IPS DF 4.7 (cell line): ENCODE data around the gene NCOA1.
"Not testable (repeated sequence)": the region's sequence is repeated elsewhere in the genome, so short reads cannot be mapped to it uniquely, and the experiment has no call there.

Experiments
- DNase-seq: peaks from one replicate; pipeline ENCODE4 v3.0.0-alpha.2; 2013; ENCODE audit warnings: low spot score; ENCODE audit errors: extremely low read depth

Gene NCOA1

DNA sequence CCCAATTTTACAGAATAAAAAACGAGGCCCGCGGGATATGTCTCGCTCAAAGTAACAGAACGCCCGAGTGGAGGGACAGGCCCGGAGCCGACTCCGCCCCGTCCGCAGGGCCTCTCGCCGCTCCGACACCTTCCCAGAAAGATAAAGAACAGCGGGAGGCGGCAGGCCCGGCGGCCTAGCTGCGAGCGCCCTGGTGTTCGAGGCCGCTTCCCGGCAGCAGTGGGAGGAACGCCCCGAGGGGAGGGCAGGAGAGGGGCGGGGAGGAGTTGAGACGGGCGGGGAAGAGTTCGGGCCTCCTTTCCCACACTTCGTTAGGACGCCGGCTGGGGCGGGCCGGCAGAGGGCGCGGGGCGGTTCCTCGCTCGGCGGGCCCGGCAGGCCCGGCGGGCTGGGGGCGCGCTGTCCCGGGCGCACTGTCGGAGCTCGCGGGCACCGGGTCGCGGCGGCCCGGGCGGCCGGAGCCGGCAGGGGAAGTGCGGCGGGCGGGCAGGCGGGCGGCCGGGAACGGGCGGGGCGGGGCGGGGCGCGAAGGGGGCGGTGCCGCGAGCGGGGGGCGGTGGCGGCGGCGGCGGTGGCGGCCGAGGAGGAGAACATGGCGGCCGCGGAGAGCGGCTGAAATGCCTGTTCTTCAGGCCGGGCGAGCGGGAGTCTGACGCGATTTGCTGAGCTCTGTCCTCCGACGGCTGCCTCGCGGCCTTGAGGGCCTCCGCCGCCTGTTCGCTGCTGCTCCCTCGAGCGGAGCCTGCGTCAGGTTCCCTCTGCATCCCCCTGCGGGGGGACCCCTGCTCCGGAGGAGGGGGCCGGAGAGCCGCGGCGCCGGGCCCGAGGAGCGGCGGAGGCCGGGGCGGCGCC is at the start of gene NCOA1:
Gene NCOA1 (plus strand): TSS at position 565 of the 852 bp plus-strand sequence. CDS start 167,424 bp downstream, outside the sequence.
- no peak for DNase-seq

DNA sequence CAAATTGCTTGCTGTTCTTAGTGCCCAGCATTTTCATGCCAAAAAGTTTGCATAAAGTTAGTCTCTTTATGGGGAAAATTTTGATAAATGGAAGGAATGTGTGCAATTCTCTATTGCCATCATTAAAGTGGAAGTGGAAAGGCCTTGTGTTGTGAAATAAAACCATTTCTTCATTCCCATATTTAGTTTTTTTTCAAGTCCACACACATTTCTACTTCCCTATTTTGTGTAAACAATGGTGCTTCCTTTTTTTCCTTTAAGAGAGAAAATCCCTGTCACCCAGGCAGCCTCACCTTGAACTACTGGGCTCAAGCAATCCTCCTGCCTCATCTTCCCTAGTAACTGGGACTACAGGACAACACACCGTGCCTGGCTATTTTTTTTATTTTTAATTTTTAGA is 42.3 kb upstream of the NCOA1 start:
- no peak for DNase-seq

DNA sequence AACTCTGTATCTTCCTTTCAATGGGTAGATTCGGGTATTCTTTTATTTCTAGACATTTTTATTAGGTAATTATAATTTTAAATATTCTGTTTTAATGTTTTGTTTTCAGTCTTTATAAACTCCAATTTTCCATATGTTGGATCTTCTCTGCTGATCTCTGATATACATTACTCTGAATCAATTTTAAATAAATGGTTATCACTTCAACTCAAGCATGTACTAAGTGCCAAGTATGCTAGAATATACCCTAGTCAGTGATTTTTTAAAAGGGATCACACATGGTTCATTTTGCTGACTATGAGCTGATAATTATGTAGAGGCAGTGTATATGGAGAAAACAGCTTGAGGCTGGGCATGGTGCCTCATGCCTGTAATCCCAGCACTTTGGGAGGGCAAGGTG is 41.7 kb upstream of the NCOA1 start:
- DNase-seq: no peak

DNA sequence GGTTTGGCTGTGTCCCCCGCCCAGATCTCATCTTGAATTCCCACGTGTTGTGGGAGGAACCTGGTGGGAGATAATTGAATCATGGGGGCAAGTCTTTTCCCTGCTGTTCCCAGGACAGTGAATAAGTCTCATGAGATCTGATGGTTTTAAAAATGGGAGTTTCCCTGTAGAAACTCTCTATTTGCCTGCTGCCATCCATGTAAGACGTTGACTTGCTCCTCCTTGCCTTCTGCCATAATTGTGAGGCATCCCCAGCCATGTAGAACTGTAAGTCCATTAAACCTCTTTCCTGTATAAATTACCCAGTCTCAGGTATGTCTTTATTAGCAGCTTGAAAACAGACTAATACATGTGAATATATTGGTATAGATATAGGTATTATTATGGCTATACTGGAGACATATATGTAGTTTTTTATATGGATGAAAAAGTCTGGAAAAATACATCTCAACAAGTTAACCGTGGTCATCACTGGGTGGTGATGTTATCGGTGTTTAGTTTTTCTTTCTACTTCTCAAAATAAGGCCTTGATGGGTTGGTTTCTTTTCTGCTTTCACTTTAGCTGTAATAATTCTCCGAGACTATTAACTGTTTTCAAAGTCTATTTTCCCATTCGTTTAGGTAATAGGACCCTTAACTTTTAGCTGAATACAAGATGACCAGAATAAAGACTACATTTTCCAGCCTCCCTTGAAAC is 39.1 kb upstream of the NCOA1 start:
- DNase-seq: no peak

GRCh38 chr2:24452502-24452885 is 38.6 kb upstream of the NCOA1 start:
- DNase-seq: no peak

DNA sequence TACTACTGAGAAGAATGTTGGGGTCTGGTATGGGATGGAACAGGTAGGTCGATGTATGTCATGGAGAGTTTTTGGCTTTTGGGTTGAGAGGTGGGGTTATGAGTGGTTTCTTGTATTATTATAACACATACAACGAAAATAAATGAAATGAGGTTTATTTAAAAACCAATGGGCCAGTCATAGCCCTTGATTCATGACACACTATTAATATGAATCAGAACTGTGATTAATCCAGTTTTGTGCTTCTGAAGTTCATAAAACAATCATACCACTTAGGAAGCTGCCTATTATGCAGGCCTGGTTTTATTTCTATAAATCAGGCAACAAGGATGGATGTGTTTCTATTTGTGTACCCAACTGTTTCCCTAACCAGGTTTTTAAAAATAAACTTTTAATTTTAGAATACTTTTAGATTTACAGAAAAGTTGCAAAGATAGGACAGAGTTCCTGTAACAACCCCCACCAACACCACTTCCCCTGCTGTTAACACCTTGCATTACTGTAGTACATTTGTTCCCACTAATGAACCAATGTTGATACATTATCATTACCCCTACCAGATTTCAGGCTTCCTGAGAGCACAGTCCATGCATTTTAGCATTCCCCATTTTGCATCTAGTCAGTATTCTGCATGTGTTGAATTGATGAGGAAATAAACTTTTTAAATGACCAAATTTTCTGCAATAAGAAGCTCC is 37.5 kb upstream of the NCOA1 start:
- no peak for DNase-seq

DNA sequence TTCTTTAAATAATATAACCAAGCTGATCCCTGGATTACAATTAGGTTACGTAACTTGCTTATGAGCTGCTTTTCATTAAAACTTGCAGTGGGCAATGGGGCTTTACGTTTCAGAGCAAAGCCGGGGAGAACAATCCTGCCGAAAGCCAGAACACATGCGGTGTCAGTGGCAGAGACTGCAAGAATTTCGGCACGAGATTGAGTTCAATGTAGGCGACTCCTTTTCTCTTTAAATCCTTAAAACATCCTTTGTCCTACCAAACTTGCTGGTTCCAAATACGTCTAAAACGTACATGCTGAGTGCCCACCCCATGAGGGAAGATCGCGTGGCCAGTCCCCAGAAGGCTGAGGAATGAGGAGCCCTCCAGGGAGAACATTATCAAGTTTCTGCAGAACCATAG is 36.8 kb upstream of the NCOA1 start:
- DNase-seq: no peak

DNA sequence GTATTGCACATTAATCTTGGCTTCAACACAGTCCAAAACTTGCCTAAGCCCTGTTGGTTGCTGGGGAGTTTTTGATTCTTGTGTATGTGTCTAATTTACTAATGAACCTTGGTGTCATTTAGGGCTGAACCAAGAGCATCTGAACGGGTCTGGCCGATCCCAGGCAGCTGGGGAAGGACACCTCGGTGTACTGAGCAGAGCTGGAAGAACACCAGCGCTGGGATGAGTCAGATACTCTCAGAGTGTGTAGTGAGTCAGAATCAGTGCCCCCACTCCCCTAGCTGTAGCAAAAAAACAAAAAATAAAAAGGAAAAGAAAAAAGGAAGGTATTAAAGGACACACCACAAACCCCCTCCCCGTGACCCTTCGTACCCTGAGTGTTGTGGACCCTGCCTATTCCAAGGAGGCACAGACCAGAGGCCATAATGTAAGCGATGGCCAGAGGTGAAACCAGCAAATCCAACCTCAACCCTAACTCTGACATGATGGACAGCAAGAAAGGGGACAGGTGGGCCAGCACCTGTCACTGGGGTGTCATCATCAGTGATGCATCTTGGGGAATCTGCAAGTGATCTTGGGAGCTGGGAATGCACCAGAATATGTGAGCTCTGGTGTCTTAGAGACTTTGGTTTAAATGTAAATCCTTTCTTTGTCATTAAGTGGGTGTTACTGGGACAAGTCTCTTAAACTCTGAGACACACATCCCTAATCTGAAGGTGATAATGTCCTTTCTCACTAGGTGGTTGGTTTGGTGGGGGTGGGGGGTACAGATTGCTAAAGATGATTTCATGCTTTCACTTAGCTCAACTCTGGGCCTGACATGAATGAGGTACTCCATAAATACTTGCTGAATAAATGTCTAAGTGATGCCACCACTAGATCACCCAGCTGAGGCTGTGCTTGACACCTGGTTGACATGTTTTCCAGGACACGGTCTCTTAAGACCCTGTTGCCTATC is 34.2 kb upstream of the NCOA1 start:
- no peak for DNase-seq

- no peak for DNase-seq
Observed at GRCh38 chr2:24457696-24458386, 33.2 kb upstream of the NCOA1 start.

GRCh38 chr2:24459224-24460161 is 31.6 kb upstream of the NCOA1 start:
- DNase-seq: no peak

- no peak for DNase-seq
Observed at GRCh38 chr2:24461685-24462084, 29.4 kb upstream of the NCOA1 start.

DNA sequence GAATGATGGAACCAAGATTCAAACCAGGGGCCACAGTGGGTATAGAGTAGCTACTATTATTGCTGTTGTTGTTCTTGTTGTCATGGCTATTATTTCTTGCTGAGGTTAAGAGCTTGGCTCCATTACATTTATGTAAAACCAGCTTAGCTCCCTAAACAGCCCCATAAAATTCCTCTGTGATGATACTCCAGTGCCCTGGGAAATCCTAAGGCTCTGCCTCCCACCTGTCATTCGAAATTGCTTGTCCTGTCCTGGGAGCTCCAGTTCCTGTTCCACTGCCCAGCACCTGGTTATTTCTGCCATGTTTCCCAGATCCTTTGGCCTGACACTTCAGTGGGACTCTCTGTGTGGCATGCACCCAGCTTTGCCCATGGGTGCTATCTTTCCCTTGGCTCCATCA is 27.8 kb upstream of the NCOA1 start:
- DNase-seq: no peak

- no peak for DNase-seq
Observed at GRCh38 chr2:24466871-24467870, 23.9 kb upstream of the NCOA1 start.

GRCh38 chr2:24468453-24468852 is 22.6 kb upstream of the NCOA1 start:
- not testable (repeated sequence) for DNase-seq

- no peak for DNase-seq
Observed at GRCh38 chr2:24469148-24469650, 21.9 kb upstream of the NCOA1 start.

- DNase-seq: no peak
Observed at GRCh38 chr2:24471662-24472061, 19.4 kb upstream of the NCOA1 start.

GRCh38 chr2:24472416-24472815 is 18.6 kb upstream of the NCOA1 start:
- DNase-seq: no peak

- DNase-seq: no peak
Observed at GRCh38 chr2:24473626-24474025, 17.4 kb upstream of the NCOA1 start.
